Gastroesophageal sphincter (tissue), 4 donors: ENCODE data around the gene NAMPT. TPM values are rescaled to one million over a fixed set of nuclear protein-coding genes. Genes with fewer than 3 reads are reported as not detected.

Experiments
- ATAC-seq: fragments of 150-250 bp; one replicate; pipeline ENCODE4 v1.9.1; 2016; ENCODE audit warnings: mild to moderate bottlenecking, moderate library complexity
- H3K27ac ChIP-seq, 4 donors: fragments of 200-600 bp; sonication (generic) in 3 of 4; 1 replicate in 3 of 4; 2 replicates in 1 of 4; pipeline ENCODE4 v1.5.1; 2016 to 2019
- H3K27me3 ChIP-seq: fragments of 200-600 bp; sonication (generic); one replicate; pipeline ENCODE4 v1.5.1; 2019
- H3K36me3 ChIP-seq, 2 donors: fragments of 200-600 bp; sonication (generic); one replicate each; pipeline ENCODE4 v1.5.1; 2019; ENCODE audit warnings: control low read depth in 1 of 2
- H3K4me1 ChIP-seq, 3 donors: fragments of 200-600 bp; sonication (generic); 1 replicate in 2 of 3; 2 replicates in 1 of 3; pipeline ENCODE4 v1.5.1; 2016 to 2019; ENCODE audit warnings: control low read depth in 2 of 3
- H3K4me3 ChIP-seq, 2 donors: fragments of 200-600 bp; sonication (generic); one replicate each; pipeline ENCODE4 v1.5.1; 2019; ENCODE audit warnings: mild to moderate bottlenecking in 1 of 2, moderate library complexity in 1 of 2
- H3K9me3 ChIP-seq, 3 donors: fragments of 200-600 bp; sonication (generic); one replicate each; pipeline ENCODE4 v1.5.1; 2017 to 2019; ENCODE audit warnings: control low read depth in 2 of 3
- CTCF ChIP-seq, 4 experiments: fragments of 200-600 bp in 2 of 4; fragments of 450-650 bp in 2 of 4; sonication (generic) in 1 of 4; IDR thresholded peaks; one replicate each; pipeline ENCODE4 v1.5.1; 2017 to 2019; ENCODE audit warnings: antibody characterized with exemption in 4 of 4, mild to moderate bottlenecking in 2 of 4, moderate library complexity in 2 of 4
- EP300 ChIP-seq: sonication (generic); formaldehyde crosslinking; IDR thresholded peaks from one replicate; pipeline ENCODE4 v1.6.1; 2017; ENCODE audit warnings: antibody characterized with exemption, mild to moderate bottlenecking
- POLR2A ChIP-seq, 2 donors: fragments of 450-650 bp; IDR thresholded peaks; one replicate each; pipeline ENCODE4 v1.6.1; 2017; ENCODE audit warnings: antibody characterized with exemption in 2 of 2, mild to moderate bottlenecking in 2 of 2, moderate library complexity in 1 of 2
- POLR2AphosphoS5 ChIP-seq: sonication (generic); formaldehyde crosslinking; IDR thresholded peaks from one replicate; pipeline ENCODE4 v1.6.1; 2017; ENCODE audit warnings: antibody characterized with exemption
- WGBS, 2 donors: methylation state at CpG; one replicate each; pipeline ENCODE4 v1.1.5; 2018; ENCODE audit warnings: low coverage in 1 of 2; 5-methylcytosine and 5-hydroxymethylcytosine counted together
- total RNA-seq, 4 donors: library from RNA; depleted of rRNA; stranded (reverse); fragments of >200 nt; gene quantifications; one replicate each; pipeline ENCODE4 v1.1.0, GENCODE V29; 2016

Gene NAMPT
- total RNA-seq: 100 to 1,000 TPM in 3 of 4 donors, 10 to 100 TPM in 1; 63.1 to 611 (median 150) TPM

DNA sequence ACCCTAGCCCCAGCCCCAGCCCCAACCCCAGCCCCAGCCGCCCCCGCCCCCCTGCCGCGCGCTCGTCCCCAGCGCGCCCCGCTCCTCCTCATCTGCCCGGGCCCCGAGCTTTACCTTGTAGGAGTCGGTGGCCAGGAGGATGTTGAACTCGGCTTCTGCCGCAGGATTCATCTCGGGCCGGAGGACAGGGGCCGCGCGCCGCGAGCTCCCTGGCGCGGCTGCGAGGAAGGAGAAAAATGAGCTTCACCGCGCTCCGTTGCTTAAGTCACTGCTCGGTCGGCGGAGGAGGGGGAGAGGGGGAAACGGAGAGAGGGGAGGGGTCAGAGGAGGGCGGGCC lies at the start of gene NAMPT:
Gene NAMPT, minus strand, starts transcription at position 270 of the 337 bp plus-strand sequence. Its CDS starts 99 bp downstream, at position 171.
- ATAC-seq: no peak
- Histone ChIP-seq H3K4me1 (peaks cover 5 to 38% (median 6%) of the 10 kb centered on the region in 3 donors), H3K27ac (peak within 1 kb of the TSS; percentile 96 to 99 (median 98)), H3K9me3 (no peaks in the 10 kb centered on the region), H3K27me3 (no peaks in the 10 kb centered on the region), H3K4me3 (peak within 1 kb of the TSS; percentile 82 to 89), H3K36me3 (no peaks in the 10 kb centered on the region)
- TF ChIP-seq POLR2A (IDR thresholded peaks at IDR 0.05) (peak; percentile 75 to 81), POLR2AphosphoS5 (peak; percentile 90), CTCF (IDR thresholded peaks at IDR 0.05) (no peak)
- WGBS, 2 donors: no CpG with 5 or more reads among the region's 32 CpGs

- Histone ChIP-seq H3K4me3 (no peak overlapping the region), H3K4me1 (peaks cover 0 to 16% (median 0%) of the 10 kb centered on the region in 3 donors), H3K9me3 (no peaks in the 10 kb centered on the region), H3K27ac (no peak overlapping the region), H3K36me3 (no peaks in the 10 kb centered on the region), H3K27me3 (no peaks in the 10 kb centered on the region)
- 66 to 86% methylated on average over 4 of the region's 4 CpGs for WGBS, 2 donors
- ATAC-seq: no peak
- no peak for TF ChIP-seq POLR2AphosphoS5
- TF ChIP-seq POLR2A (IDR thresholded peaks at IDR 0.05): no peak
- no peak for TF ChIP-seq CTCF (IDR thresholded peaks at IDR 0.05)
- TF ChIP-seq EP300: no peak
These were observed 47.4 kb upstream of the NAMPT start for GRCh38 chr7:106332201-106332600.

DNA sequence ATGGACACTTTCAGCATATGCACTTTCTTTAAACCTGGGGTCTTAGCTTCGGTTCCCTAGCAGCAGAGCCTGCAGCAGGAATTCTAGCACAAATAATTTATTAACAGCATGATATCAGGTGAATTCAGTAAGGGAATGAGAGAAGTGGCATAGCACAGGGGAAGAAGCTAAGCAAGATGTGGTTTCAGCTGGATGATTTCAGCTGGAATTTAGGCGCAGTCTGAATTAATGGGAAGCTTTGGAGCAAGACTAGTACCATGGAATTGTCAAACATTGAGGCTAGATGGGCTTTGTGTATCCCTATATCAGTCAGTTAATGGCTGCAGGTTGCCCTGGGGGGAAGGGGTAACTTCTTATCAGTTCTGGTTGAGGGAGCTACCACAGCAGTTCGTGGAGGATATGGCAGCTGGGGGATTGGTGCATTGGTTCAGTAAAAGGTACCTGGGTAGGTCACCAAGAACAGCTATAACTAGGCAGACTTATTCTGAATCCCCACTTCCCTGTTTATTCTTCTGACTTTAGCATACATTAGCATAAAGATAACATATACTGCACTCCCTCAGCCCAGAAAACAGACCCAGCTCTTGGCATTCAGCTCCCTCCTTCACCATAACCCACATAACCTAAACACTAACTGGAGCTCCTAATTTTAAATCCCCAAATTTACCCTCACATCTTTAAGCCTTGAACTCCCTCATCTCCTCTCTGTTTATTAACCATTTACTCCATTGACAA lies 46.8 kb upstream of the NAMPT start:
- Histone ChIP-seq H3K27ac (no peak overlapping the region), H3K27me3 (no peaks in the 10 kb centered on the region), H3K36me3 (no peaks in the 10 kb centered on the region), H3K4me1 (peaks cover 0 to 16% (median 0%) of the 10 kb centered on the region in 3 donors), H3K4me3 (no peak overlapping the region), H3K9me3 (no peaks in the 10 kb centered on the region)
- TF ChIP-seq CTCF (IDR thresholded peaks at IDR 0.05) (no peak), POLR2AphosphoS5 (no peak), POLR2A (IDR thresholded peaks at IDR 0.05) (no peak), EP300 (no peak)
- ATAC-seq: no peak
- 44 to 57% methylated on average over 3 of the region's 3 CpGs for WGBS, 2 donors

DNA sequence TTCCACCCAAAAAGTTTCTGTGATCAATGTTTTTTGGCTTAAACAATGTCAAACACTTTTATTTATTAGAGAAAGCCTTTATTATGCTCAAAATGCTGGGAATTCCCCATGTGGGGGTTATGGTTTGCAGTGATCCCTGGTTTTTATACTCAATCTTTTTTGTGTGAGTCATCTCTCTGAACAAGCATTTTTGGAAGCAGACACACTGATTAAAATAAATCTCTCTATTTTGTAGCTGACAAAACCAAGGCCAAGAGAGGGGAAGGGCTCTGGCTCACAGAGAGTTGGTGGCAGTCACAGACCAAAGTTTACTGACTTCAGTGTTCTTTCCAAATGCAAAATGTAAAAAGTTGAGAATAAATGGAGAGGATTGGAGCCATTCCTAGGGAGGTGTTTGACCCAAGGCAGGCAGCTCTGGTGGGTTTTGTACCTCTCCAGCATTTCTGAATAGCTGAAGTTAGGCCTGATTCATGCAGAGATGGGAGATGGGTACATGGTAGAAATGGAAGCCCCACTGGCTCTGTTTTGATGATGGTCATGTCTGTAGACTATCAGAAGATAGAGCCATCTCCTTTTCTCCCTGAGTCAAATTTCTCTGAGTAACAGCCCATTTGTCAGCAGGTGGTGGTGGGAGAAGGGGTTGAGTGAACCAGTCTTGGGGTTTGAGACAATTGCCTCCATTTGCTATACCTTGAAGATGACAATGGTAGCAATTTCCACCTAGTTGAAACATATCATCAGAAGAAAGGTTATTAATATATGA lies 45.4 kb upstream of the NAMPT start:
- no peaks in the 10 kb centered on the region for H3K27me3 ChIP-seq
- no peaks in the 10 kb centered on the region for H3K9me3 ChIP-seq
- peaks cover 0 to 12% (median 0%) of the 10 kb centered on the region in 3 donors for H3K4me1 ChIP-seq
- H3K4me3 ChIP-seq: no peak overlapping the region
- H3K27ac ChIP-seq: no peak overlapping the region
- no peaks in the 10 kb centered on the region for H3K36me3 ChIP-seq
- ATAC-seq: no peak
- TF ChIP-seq POLR2A (IDR thresholded peaks at IDR 0.05): no peak
- TF ChIP-seq POLR2AphosphoS5: peak; percentile 33

DNA sequence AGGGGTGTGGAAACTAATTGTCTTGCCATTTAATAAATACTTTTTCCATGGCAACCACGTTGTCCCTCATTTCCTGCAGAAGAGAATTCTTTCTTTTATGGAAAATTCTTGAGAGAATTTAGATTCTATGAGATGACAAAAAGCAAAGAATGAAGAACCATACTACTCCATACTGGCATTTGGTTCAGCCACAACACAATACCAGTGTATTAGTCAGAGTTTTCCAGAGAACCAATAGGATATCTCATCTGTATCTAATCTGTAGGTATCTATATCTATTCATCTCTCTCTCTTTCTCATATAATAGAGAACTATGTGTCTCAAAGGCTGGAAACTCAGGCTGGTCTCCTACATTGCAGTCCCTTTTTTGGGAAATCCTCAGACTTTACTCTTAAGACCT lies 44.6 kb upstream of the NAMPT start:
- H3K36me3 ChIP-seq: no peaks in the 10 kb centered on the region

More for the DNA sequence above, 44.6 kb upstream of the NAMPT start:
- H3K9me3 ChIP-seq: no peaks in the 10 kb centered on the region
- no peak overlapping the region for H3K27ac ChIP-seq
- no peaks in the 10 kb centered on the region for H3K27me3 ChIP-seq
- 0% methylated on average over 1 of the region's 1 CpG for WGBS, 2 donors
- no peak for TF ChIP-seq POLR2AphosphoS5
- H3K4me3 ChIP-seq: no peak overlapping the region
- no peak for ATAC-seq
- H3K4me1 ChIP-seq: peaks cover 0 to 12% (median 0%) of the 10 kb centered on the region in 3 donors
